ENCODE results near the gene VAT1L. TPM values are rescaled to one million over a fixed set of nuclear protein-coding genes. Genes with fewer than 3 reads are reported as not detected.
"Not testable (repeated sequence)": the region's sequence is repeated elsewhere in the genome, so short reads cannot be mapped to it uniquely, and the experiment has no call there.

Gene VAT1L
- total and polyA plus RNA-seq, 2 donors (not counting 3 experiments of a cell fraction or from before 2014, with no cell fraction given): 0.46 to 1.5 TPM

DNA sequence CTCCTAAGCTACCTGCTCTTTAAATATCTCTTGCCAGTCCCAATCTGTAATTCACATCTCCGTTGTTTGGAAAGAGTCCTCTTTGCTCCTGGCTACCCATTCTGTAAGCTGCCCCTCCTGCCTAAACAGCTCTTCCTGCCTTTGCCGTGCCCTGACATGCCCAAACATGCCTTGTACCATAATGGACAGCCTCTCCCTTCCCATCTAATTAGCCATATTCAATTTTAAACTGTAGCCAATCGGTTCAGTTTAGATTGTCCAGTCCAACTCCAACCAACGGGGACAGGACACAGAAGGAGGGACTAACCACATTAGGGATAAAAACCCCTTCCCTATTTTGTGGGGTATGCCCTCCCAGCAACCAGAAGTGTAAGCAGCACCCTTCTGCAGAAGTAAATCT is 203.3 kb downstream of the VAT1L start:
- no peaks in the 10 kb centered on the region for H3K9me1 ChIP-seq (replicated peaks; ENCODE audit: control insufficient read depth, extremely low read depth, insufficient read depth, low read length)
- intact Hi-C loops (cut with micrococcal nuclease): no loop called here

DNA sequence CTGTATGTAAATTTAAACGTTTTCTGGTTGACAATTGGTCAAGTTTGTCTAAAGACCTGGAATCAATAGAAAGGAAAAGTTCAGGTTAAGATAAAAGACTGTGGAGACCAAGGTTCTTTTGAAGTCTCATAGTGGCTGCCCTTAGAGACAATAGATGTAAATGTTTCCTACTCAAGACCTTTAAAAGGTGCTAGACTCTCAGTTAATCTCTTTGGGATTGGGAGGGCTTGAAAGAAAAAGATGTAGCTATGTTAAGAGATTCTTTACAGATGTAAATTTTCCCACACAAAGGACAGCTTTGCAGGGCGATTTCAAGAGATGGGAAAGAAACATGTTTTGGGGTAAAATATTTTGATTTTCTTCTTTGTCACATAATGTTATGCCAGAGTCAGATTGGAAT is 204.0 kb downstream of the VAT1L start:
- POLR2A ChIA-PET: interaction anchor here (0.7 kb wide), 1 partner anchor 587 kb away, joined by 3 read pairs; no protein-coding TSS in a partner anchor
- dilution Hi-C loops (cut with MboI; ENCODE audit: extremely low pct_ligation_motif_present, low sequenced_read_pairs); DNase-seq (ENCODE audit: low read depth, low spot score); H3K4me3 ChIP-seq (replicated peaks in 1 of 3; ENCODE audit: insufficient read depth in 1 of 3, low read depth in 1 of 3, low read length in 3 of 3); FAIRE-seq; H3K9ac ChIP-seq (replicated peaks; ENCODE audit: extremely low read depth, insufficient read depth, low read length); H3K9me3 ChIP-seq (replicated peaks; ENCODE audit: control insufficient read depth, insufficient read depth, low read length); H3K27ac ChIP-seq (ENCODE audit: insufficient read depth, low read depth, low read length); H2AFZ ChIP-seq (ENCODE audit: low read depth, low read length); H3K4me2 ChIP-seq (ENCODE audit: insufficient read depth, low read length); H4K20me1 ChIP-seq (replicated peaks; ENCODE audit: control insufficient read depth, extremely low read depth, insufficient read depth, low read length); H3K79me2 ChIP-seq (ENCODE audit: control insufficient read depth, insufficient read depth, low read length); H3K9me1 ChIP-seq (replicated peaks; ENCODE audit: control insufficient read depth, extremely low read depth, insufficient read depth, low read length); BruUV-seq (replicated peaks); H3K4me1 ChIP-seq (ENCODE audit: control insufficient read depth, extremely low read depth, insufficient read depth, low read length); H3K27me3 ChIP-seq (ENCODE audit: control insufficient read depth in 2 of 2, insufficient read depth in 2 of 2, low read length in 2 of 2); intact Hi-C loops (cut with micrococcal nuclease); H3K36me3 ChIP-seq (ENCODE audit: control insufficient read depth in 2 of 2, extremely low read depth in 1 of 2, insufficient read depth in 2 of 2, low read length in 2 of 2): not testable (repeated sequence)
- CTCF ChIA-PET: interaction anchor here (1.7 to 3.6 kb wide), 2 partner anchors 9 to 10 kb away, joined by 3 to 12 read pairs; no protein-coding TSS in a partner anchor

More for the DNA sequence above, 203.3 kb downstream of the VAT1L start:
- no peak overlapping the region for H3K4me2 ChIP-seq (ENCODE audit: insufficient read depth, low read length)
- no peak overlapping the region for H2AFZ ChIP-seq (ENCODE audit: low read depth, low read length)
- ChIA-PET CTCF (interaction anchor here (3.6 kb wide), 1 partner anchor 11 kb away, joined by 12 read pairs; no protein-coding TSS in a partner anchor), POLR2A (no interaction called here)
- H3K4me3 ChIP-seq (replicated peaks in 1 of 3; ENCODE audit: insufficient read depth in 1 of 3, low read depth in 1 of 3, low read length in 3 of 3): no peak overlapping the region
- no peaks in the 10 kb centered on the region for H3K9me3 ChIP-seq (replicated peaks; ENCODE audit: control insufficient read depth, insufficient read depth, low read length)
- FAIRE-seq (no peak), DNase-seq (ENCODE audit: low read depth, low spot score) (no peak)
- H3K9ac ChIP-seq (replicated peaks; ENCODE audit: extremely low read depth, insufficient read depth, low read length): no peak overlapping the region
- no peaks in the 10 kb centered on the region for H4K20me1 ChIP-seq (replicated peaks; ENCODE audit: control insufficient read depth, extremely low read depth, insufficient read depth, low read length)
- no peak overlapping the region for H3K27ac ChIP-seq (ENCODE audit: insufficient read depth, low read depth, low read length)
- no TSS peak for BruUV-seq (replicated peaks)
- TF ChIP-seq EZH2 (IDR thresholded peaks at IDR 0.05; ENCODE audit: borderline replicate concordance, low read depth, low read length, severe bottlenecking) (no peak), POLR2A (IDR thresholded peaks at IDR 0.05; ENCODE audit: low read depth, low read length) (no peak)
- dilution Hi-C loops (cut with MboI; ENCODE audit: extremely low pct_ligation_motif_present, low sequenced_read_pairs): no loop called here
- H3K79me2 ChIP-seq (ENCODE audit: control insufficient read depth, insufficient read depth, low read length): no peaks in the 10 kb centered on the region
- H3K4me1 ChIP-seq (ENCODE audit: control insufficient read depth, extremely low read depth, insufficient read depth, low read length): no peaks in the 10 kb centered on the region
- no peaks in the 10 kb centered on the region for H3K27me3 ChIP-seq (ENCODE audit: control insufficient read depth in 2 of 2, insufficient read depth in 2 of 2, low read length in 2 of 2)
- no peaks in the 10 kb centered on the region for H3K36me3 ChIP-seq (ENCODE audit: control insufficient read depth in 2 of 2, extremely low read depth in 1 of 2, insufficient read depth in 2 of 2, low read length in 2 of 2)
